Neural crest cell (in vitro differentiated cells): ENCODE results near the gene COPG1. TPM values are rescaled to one million over a fixed set of nuclear protein-coding genes. Genes with fewer than 3 reads are reported as not detected.

ENCODE experiments used
- DNase-seq: peaks from one replicate; pipeline ENCODE4 v3.0.0; 2021; ENCODE audit warnings: low read depth, mixed read lengths, low spot score
- H3K27ac Mint-ChIP-seq: one replicate; pipeline ENCODE4 v1.8.0; 2021; ENCODE audit warnings: mild to moderate bottlenecking, mixed read lengths; ENCODE audit not compliant: unreplicated experiment
- H3K27me3 Mint-ChIP-seq: 2 replicates; pipeline ENCODE4 v1.8.0; 2021; ENCODE audit warnings: low read depth, mild to moderate bottlenecking, mixed read lengths
- H3K36me3 Mint-ChIP-seq: 2 replicates; pipeline ENCODE4 v1.8.0; 2021; ENCODE audit warnings: low read depth, mild to moderate bottlenecking, mixed read lengths
- H3K4me1 Mint-ChIP-seq: 2 replicates; pipeline ENCODE4 v1.8.0; 2021; ENCODE audit warnings: mixed read lengths
- H3K4me3 Mint-ChIP-seq: one replicate; pipeline ENCODE4 v1.8.0; 2021; ENCODE audit warnings: mild to moderate bottlenecking, mixed read lengths
- H3K9me3 Mint-ChIP-seq: 2 replicates; pipeline ENCODE4 v1.8.0; 2021; ENCODE audit warnings: mixed read lengths
- CTCF ChIP-seq: fragments of 200-600 bp; sonication (generic); conservative IDR thresholded peaks from 2 replicates; pipeline ENCODE4 v1.5.0; 2021; ENCODE audit warnings: antibody characterized with exemption, mild to moderate bottlenecking
- total RNA-seq: library from RNA; stranded (reverse); gene quantifications from 2 replicates; pipeline ENCODE4 v1.2.1, GENCODE V29; 2021

The COPG1 gene
- total RNA-seq, 1 donor from 2014 or later: 122 TPM

- peaks cover 3% of the 10 kb centered on the region for H3K36me3 Mint-ChIP-seq
- no peak for TF ChIP-seq CTCF
- H3K27ac Mint-ChIP-seq: no peak overlapping the region
- H3K4me1 Mint-ChIP-seq: peaks cover 4% of the 10 kb centered on the region
- H3K9me3 Mint-ChIP-seq: no peaks in the 10 kb centered on the region
- no peak for DNase-seq
- H3K4me3 Mint-ChIP-seq: no peak overlapping the region
- no peaks in the 10 kb centered on the region for H3K27me3 Mint-ChIP-seq
Measured at GRCh38 chr3:129320825-129321487, 71.5 kb downstream of the COPG1 start.

- no peaks in the 10 kb centered on the region for H3K9me3 Mint-ChIP-seq
- no peak overlapping the region for H3K4me3 Mint-ChIP-seq
- no peak for TF ChIP-seq CTCF
- DNase-seq: no peak
- no peak overlapping the region for H3K27ac Mint-ChIP-seq
- peaks cover 4% of the 10 kb centered on the region for H3K4me1 Mint-ChIP-seq
- H3K27me3 Mint-ChIP-seq: no peaks in the 10 kb centered on the region
- peaks cover 3% of the 10 kb centered on the region for H3K36me3 Mint-ChIP-seq
Measured at GRCh38 chr3:129321887-129322286, 72.5 kb downstream of the COPG1 start.

- H3K36me3 Mint-ChIP-seq: no peaks in the 10 kb centered on the region
- DNase-seq: no peak
- peaks cover under 1% of the 10 kb centered on the region for H3K4me1 Mint-ChIP-seq
- no peak overlapping the region for H3K27ac Mint-ChIP-seq
- TF ChIP-seq CTCF: no peak
- no peak overlapping the region for H3K4me3 Mint-ChIP-seq
- no peaks in the 10 kb centered on the region for H3K9me3 Mint-ChIP-seq
- no peaks in the 10 kb centered on the region for H3K27me3 Mint-ChIP-seq
Measured at GRCh38 chr3:129323651-129324294, 74.4 kb downstream of the COPG1 start.

- Mint-ChIP-seq H3K4me3 (no peak overlapping the region), H3K27me3 (no peaks in the 10 kb centered on the region), H3K4me1 (no peaks in the 10 kb centered on the region), H3K27ac (no peak overlapping the region), H3K9me3 (no peaks in the 10 kb centered on the region), H3K36me3 (no peaks in the 10 kb centered on the region)
- DNase-seq: no peak
- TF ChIP-seq CTCF: no peak
Measured at GRCh38 chr3:129324855-129325254, 75.4 kb downstream of the COPG1 start.

- Mint-ChIP-seq H3K4me3 (no peak overlapping the region), H3K27me3 (no peaks in the 10 kb centered on the region), H3K9me3 (no peaks in the 10 kb centered on the region), H3K36me3 (peaks cover 2% of the 10 kb centered on the region), H3K27ac (no peak overlapping the region), H3K4me1 (no peaks in the 10 kb centered on the region)
- DNase-seq: no peak
- TF ChIP-seq CTCF: no peak
Measured at GRCh38 chr3:129325383-129325782, 76.0 kb downstream of the COPG1 start.
